Left ventricle myocardium inferior (tissue), 1 donor: ENCODE data around the gene PLXNB1. TPM values are rescaled to one million over a fixed set of nuclear protein-coding genes. Genes with fewer than 3 reads are reported as not detected.

Source experiments
- DNase-seq: peaks from one replicate; pipeline ENCODE4 v3.0.0-alpha.2; 2020
- H3K27ac ChIP-seq: fragments of 200-600 bp; replicated peaks from 2 replicates; pipeline ENCODE4 v1.8.0; 2021
- H3K27me3 ChIP-seq: fragments of 200-600 bp; 2 replicates; pipeline ENCODE4 v1.8.0; 2021; ENCODE audit warnings: low read depth
- H3K36me3 ChIP-seq: fragments of 200-600 bp; 2 replicates; pipeline ENCODE4 v1.8.0; 2021
- H3K4me1 ChIP-seq: fragments of 200-600 bp; 2 replicates; pipeline ENCODE4 v1.8.0; 2021
- H3K4me3 ChIP-seq: fragments of 200-600 bp; 2 replicates; pipeline ENCODE4 v1.8.0; 2021; ENCODE audit warnings: mild to moderate bottlenecking, moderate library complexity
- H3K9me3 ChIP-seq: fragments of 200-600 bp; replicated peaks from 2 replicates; pipeline ENCODE4 v1.8.0; 2021
- CTCF ChIP-seq: fragments of 200-600 bp; IDR thresholded peaks from 2 replicates; pipeline ENCODE4 v1.8.0; 2021; ENCODE audit warnings: antibody characterized with exemption, mild to moderate bottlenecking, borderline replicate concordance
- intact Hi-C: fragments of 100-400 bp; cut with micrococcal nuclease; formaldehyde crosslinking; loops from one replicate; pipeline ENCODE4 v1.11.0; 2022
- total RNA-seq: library from RNA; stranded (reverse); fragmentation: NEBNext Ultra II Directional; extraction: Animal tissue kit (Norgen Biotek cat#: 25700); gene quantifications from one replicate; pipeline ENCODE4 v1.2.1, GENCODE V29; 2021
- donor health status: DM: no; HTN: yes; CAD: no; lungs with severe emphysema.

Gene PLXNB1
- total RNA-seq, 1 donor from 2014 or later, result 42.6 TPM

- Histone ChIP-seq H3K27ac (peak overlapping the region; percentile 57), H3K36me3 (peaks cover 15% of the 10 kb centered on the region), H3K4me3 (no peak overlapping the region), H3K4me1 (peaks cover 37% of the 10 kb centered on the region), H3K27me3 (no peaks in the 10 kb centered on the region), H3K9me3 (no peaks in the 10 kb centered on the region)
- intact Hi-C loops, result loop anchor here (5.0 to 10.0 kb wide), 2 partner anchors 32 to 160 kb away; no protein-coding TSS in a partner anchor
- no peak for TF ChIP-seq CTCF
- no peak for DNase-seq
Measured at GRCh38 chr3:48434591-48435222, 4.8 kb upstream of the PLXNB1 start.

GRCh38 chr3:48433472-48434118 lies 3.7 kb upstream of the PLXNB1 start:
- TF ChIP-seq CTCF, result no peak
- Histone ChIP-seq H3K27me3 (no peaks in the 10 kb centered on the region), H3K27ac (peak overlapping the region; percentile 57), H3K9me3 (no peaks in the 10 kb centered on the region), H3K36me3 (peaks cover 15% of the 10 kb centered on the region), H3K4me3 (peak overlapping the region; percentile 11), H3K4me1 (peaks cover 38% of the 10 kb centered on the region)
- intact Hi-C loops, result loop anchor here (10.0 kb wide), 1 partner anchor 159 kb away; no protein-coding TSS in a partner anchor
- no peak for DNase-seq

DNA sequence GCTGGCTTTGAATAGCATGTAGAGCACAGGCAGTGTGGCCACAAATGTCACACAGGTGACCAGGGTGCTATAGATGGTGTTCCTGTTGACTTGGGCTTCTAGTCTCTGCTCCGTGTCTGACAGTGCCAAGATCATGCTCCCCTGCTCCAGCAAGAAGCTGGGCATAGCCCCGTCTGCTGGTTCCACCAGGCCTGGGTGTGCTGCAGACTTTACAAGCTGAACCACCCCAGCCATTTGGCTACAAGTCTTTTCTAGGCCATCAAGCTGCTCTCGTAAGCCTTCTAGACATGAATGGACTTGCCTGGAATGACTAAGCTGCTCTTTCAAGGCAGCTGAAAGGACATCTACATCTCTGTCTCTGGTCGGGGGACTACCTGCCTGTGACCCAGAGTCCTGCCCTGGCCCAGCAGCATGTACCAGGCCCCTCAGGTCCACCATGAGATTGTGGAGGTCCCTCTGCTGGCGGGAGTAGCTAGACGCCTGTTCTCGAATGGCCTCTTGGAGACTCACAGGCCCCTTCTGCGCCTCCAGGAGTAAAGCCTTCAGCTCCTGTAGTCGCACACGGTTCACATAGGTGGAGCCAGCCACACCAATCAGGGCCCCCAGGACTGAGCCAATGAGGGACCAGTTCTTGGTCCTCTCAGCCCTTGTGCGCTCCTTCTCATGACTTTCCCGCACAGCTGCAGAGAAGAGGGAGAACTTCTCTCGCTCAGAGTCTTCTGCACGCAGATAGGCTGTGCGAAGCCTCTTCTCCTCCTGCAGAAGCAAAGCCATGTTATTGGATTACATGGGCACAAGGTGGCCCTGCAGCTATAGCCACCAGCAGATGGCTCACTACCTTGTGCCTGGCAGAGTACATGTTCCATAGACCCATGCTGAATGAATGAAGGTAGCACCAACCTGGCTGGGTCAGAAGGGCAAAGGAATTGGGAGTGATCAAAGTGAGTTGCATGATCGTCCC lies 2.8 kb upstream of the PLXNB1 start:
- intact Hi-C loops, result loop anchor here (10.0 kb wide), 1 partner anchor 158 kb away; no protein-coding TSS in a partner anchor
- no peaks in the 10 kb centered on the region for H3K27me3 ChIP-seq
- TF ChIP-seq CTCF, result peak; percentile 5
- no peaks in the 10 kb centered on the region for H3K9me3 ChIP-seq
- H3K36me3 ChIP-seq, result peaks cover 15% of the 10 kb centered on the region
- no peak overlapping the region for H3K4me3 ChIP-seq
- H3K4me1 ChIP-seq, result peaks cover 47% of the 10 kb centered on the region
- peak overlapping the region; percentile 57 for H3K27ac ChIP-seq
- DNase-seq, result no peak

GRCh38 chr3:48431224-48432029 lies 1.5 kb upstream of the PLXNB1 start:
- Histone ChIP-seq H3K36me3 (peaks cover 15% of the 10 kb centered on the region), H3K27me3 (no peaks in the 10 kb centered on the region), H3K4me3 (no peak overlapping the region), H3K27ac (peak overlapping the region; percentile 94), H3K9me3 (no peaks in the 10 kb centered on the region), H3K4me1 (peaks cover 59% of the 10 kb centered on the region)
- intact Hi-C loops, result loop anchor here (10.0 kb wide), 1 partner anchor 157 kb away; no protein-coding TSS in a partner anchor
- TF ChIP-seq CTCF, result no peak
- DNase-seq, result no peak
